Measurements from ENCODE around the gene VPS13C. TPM values are rescaled to one million over a fixed set of nuclear protein-coding genes. Genes with fewer than 3 reads are reported as not detected.

VPS13C gene
- total RNA-seq, 1 donor from 2014 or later, result 35.0 TPM

- H3K36me3 ChIP-seq (ENCODE audit: control insufficient read depth, insufficient read depth, low read length), result peaks cover 1% of the 10 kb centered on the region
- DNase-seq (ENCODE audit: low read depth) (peak; percentile 63), FAIRE-seq (peak; percentile 52)
- no peak for TF ChIP-seq CTCF (IDR thresholded peaks at IDR 0.05; ENCODE audit: insufficient read depth, low read length, severe bottlenecking)
- no peak overlapping the region for H3K4me3 ChIP-seq (ENCODE audit: low read depth, low read length)
- no peaks in the 10 kb centered on the region for H3K27me3 ChIP-seq (ENCODE audit: control insufficient read depth, insufficient read depth, low read length)
These were observed 153.1 kb downstream of the VPS13C start for GRCh38 chr15:61906961-61907752.

- Histone ChIP-seq H3K36me3 (ENCODE audit: control insufficient read depth, insufficient read depth, low read length) (no peaks in the 10 kb centered on the region), H3K4me3 (ENCODE audit: low read depth, low read length) (no peak overlapping the region), H3K27me3 (ENCODE audit: control insufficient read depth, insufficient read depth, low read length) (no peaks in the 10 kb centered on the region)
- FAIRE-seq (no peak), DNase-seq (ENCODE audit: low read depth) (no peak)
- no peak for TF ChIP-seq CTCF (IDR thresholded peaks at IDR 0.05; ENCODE audit: insufficient read depth, low read length, severe bottlenecking)
These were observed 167.1 kb downstream of the VPS13C start for GRCh38 chr15:61893146-61893545.

GRCh38 chr15:61892140-61892539, 168.1 kb downstream of the VPS13C start:
- H3K4me3 ChIP-seq (ENCODE audit: low read depth, low read length), result no peak overlapping the region
- TF ChIP-seq CTCF (IDR thresholded peaks at IDR 0.05; ENCODE audit: insufficient read depth, low read length, severe bottlenecking), result no peak
- H3K27me3 ChIP-seq (ENCODE audit: control insufficient read depth, insufficient read depth, low read length), result no peaks in the 10 kb centered on the region
- no peaks in the 10 kb centered on the region for H3K36me3 ChIP-seq (ENCODE audit: control insufficient read depth, insufficient read depth, low read length)
- DNase-seq (ENCODE audit: low read depth) (no peak), FAIRE-seq (no peak)

- FAIRE-seq (no peak), DNase-seq (ENCODE audit: low read depth) (peak; percentile 12)
- Histone ChIP-seq H3K27me3 (ENCODE audit: control insufficient read depth, insufficient read depth, low read length) (no peaks in the 10 kb centered on the region), H3K4me3 (ENCODE audit: low read depth, low read length) (no peak overlapping the region), H3K36me3 (ENCODE audit: control insufficient read depth, insufficient read depth, low read length) (no peaks in the 10 kb centered on the region)
- TF ChIP-seq CTCF (IDR thresholded peaks at IDR 0.05; ENCODE audit: insufficient read depth, low read length, severe bottlenecking), result no peak
These were observed 170.1 kb downstream of the VPS13C start for GRCh38 chr15:61890106-61890505.

- FAIRE-seq (no peak), DNase-seq (ENCODE audit: low read depth) (peak; percentile 60)
- Histone ChIP-seq H3K4me3 (ENCODE audit: low read depth, low read length) (no peak overlapping the region), H3K27me3 (ENCODE audit: control insufficient read depth, insufficient read depth, low read length) (no peaks in the 10 kb centered on the region), H3K36me3 (ENCODE audit: control insufficient read depth, insufficient read depth, low read length) (no peaks in the 10 kb centered on the region)
- TF ChIP-seq CTCF (IDR thresholded peaks at IDR 0.05; ENCODE audit: insufficient read depth, low read length, severe bottlenecking), result no peak
These were observed 170.5 kb downstream of the VPS13C start for GRCh38 chr15:61889706-61890105.

Measured in bronchial epithelial cell (primary cell).